Calu3 (cell line): Measurements from ENCODE around the gene PPM1L. TPM values are rescaled to one million over a fixed set of nuclear protein-coding genes. Genes with fewer than 3 reads are reported as not detected.
A peak's percentile ranks its signal among the peaks of the same experiment; 100 is the strongest.
"Not testable (repeated sequence)": the region's sequence is repeated elsewhere in the genome, so short reads cannot be mapped to it uniquely, and the experiment has no call there.

Experiments used
- BruUV-seq: library from RNA; stranded (reverse); fragments of 400-500 nt; replicated peaks from 2 replicates; lab custom pipeline; 2021; lab: Mats Ljungman, UMichigan
- CTCF ChIA-PET: fragments of 300-600 bp; sonication (Branson Sonifier 250); formaldehyde crosslinking; loops from one replicate; lab custom pipeline; 2022; ENCODE audit warnings: antibody characterized with exemption; lab: Charles Lee
- DNase-seq: peaks from one replicate; pipeline ENCODE4 v3.0.0; 2022
- H3K27ac Mint-ChIP-seq: one replicate; pipeline ENCODE4 v1.8.0; 2022; ENCODE audit warnings: mixed read lengths; ENCODE audit not compliant: unreplicated experiment
- H3K27me3 Mint-ChIP-seq: one replicate; pipeline ENCODE4 v1.8.0; 2022; ENCODE audit warnings: mixed read lengths; ENCODE audit not compliant: unreplicated experiment
- H3K36me3 Mint-ChIP-seq: one replicate; pipeline ENCODE4 v1.8.0; 2022; ENCODE audit warnings: mild to moderate bottlenecking, moderate library complexity, mixed read lengths; ENCODE audit not compliant: insufficient read depth, unreplicated experiment
- H3K4me1 Mint-ChIP-seq: one replicate; pipeline ENCODE4 v1.8.0; 2022; ENCODE audit warnings: mild to moderate bottlenecking, low read depth, mixed read lengths; ENCODE audit not compliant: unreplicated experiment
- H3K4me3 Mint-ChIP-seq: one replicate; pipeline ENCODE4 v1.8.0; 2022; ENCODE audit warnings: mild to moderate bottlenecking, low read depth, moderate library complexity, mixed read lengths; ENCODE audit not compliant: unreplicated experiment
- H3K9me3 Mint-ChIP-seq: one replicate; pipeline ENCODE4 v1.8.0; 2022; ENCODE audit warnings: low read depth, mixed read lengths; ENCODE audit not compliant: unreplicated experiment
- intact Hi-C: fragments of 100-400 bp; cut with micrococcal nuclease; formaldehyde crosslinking; loops from one replicate; pipeline ENCODE4 v1.10.0; 2022; ENCODE audit not compliant: unreplicated experiment
- total RNA-seq: library from RNA; stranded (reverse); gene quantifications from 2 replicates; pipeline ENCODE4 v1.2.3, GENCODE V29; 2022
- TF ChIP-seq, protein P1 (sequence below): fragments of 200-600 bp; IDR thresholded peaks from one replicate; pipeline ENCODE4 v1.8.0; 2022; ENCODE audit warnings: antibody characterized with exemption; ENCODE audit not compliant: unreplicated experiment

Gene PPM1L
- total RNA-seq, 1 experiment from 2014 or later = 18.4 TPM

DNA sequence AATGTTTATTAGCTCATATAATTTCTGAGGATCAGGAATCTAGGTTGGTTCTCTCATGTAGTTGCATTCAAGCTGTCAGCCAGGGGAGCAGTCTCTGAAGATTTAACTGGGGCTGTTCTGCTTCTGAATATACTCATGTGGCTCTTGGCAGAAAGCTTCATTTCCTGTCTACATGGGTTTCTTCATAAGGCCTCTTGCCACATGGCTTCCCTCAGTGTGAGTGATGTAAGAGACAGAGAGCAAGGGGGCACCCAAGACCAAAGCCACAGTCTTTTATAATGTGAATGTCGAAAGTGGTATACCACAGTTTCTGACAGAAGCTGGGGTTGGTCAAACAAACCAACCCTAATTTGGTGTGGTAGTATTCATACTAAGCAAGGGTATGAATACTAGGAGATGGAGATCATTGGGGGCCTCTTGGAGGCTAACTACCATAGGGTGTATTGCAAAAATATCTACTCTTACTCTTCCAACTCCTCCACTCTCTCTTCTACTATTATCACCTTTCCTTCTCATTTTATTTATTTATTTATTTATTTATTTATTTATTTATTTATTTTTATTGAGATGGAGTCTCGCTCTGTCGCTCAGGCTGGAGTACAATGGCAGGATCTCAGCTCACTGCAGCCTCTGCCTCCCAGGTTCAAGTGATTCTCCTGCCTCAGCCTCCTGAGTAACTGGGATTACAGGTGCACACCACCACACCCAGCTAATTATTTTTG, 225.3 kb downstream of the PPM1L start:
- Mint-ChIP-seq H3K4me1 (peaks cover 30% of the 10 kb centered on the region), H3K9me3 (peaks cover 12% of the 10 kb centered on the region), H3K27me3 (no peaks in the 10 kb centered on the region), H3K27ac (peak overlapping the region; percentile 83), H3K36me3 (peaks cover 8% of the 10 kb centered on the region), H3K4me3 (no peak overlapping the region)
- CTCF ChIA-PET = interaction anchor here (0.6 kb wide), 1 partner anchor 1417 kb away, joined by 3 read pairs; no protein-coding TSS in a partner anchor
- intact Hi-C loops = no loop called here
- TF ChIP-seq, protein P1, sequence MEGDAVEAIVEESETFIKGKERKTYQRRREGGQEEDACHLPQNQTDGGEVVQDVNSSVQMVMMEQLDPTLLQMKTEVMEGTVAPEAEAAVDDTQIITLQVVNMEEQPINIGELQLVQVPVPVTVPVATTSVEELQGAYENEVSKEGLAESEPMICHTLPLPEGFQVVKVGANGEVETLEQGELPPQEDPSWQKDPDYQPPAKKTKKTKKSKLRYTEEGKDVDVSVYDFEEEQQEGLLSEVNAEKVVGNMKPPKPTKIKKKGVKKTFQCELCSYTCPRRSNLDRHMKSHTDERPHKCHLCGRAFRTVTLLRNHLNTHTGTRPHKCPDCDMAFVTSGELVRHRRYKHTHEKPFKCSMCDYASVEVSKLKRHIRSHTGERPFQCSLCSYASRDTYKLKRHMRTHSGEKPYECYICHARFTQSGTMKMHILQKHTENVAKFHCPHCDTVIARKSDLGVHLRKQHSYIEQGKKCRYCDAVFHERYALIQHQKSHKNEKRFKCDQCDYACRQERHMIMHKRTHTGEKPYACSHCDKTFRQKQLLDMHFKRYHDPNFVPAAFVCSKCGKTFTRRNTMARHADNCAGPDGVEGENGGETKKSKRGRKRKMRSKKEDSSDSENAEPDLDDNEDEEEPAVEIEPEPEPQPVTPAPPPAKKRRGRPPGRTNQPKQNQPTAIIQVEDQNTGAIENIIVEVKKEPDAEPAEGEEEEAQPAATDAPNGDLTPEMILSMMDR = no peak
- no TSS peak for BruUV-seq
- no peak for DNase-seq

GRCh38 chr3:160982491-160982890, 226.5 kb downstream of the PPM1L start:
- TF ChIP-seq, protein P1 = no peak
- H3K4me1 Mint-ChIP-seq = peaks cover 31% of the 10 kb centered on the region
- H3K4me3 Mint-ChIP-seq = peak overlapping the region; percentile 13
- BruUV-seq = no TSS peak
- intact Hi-C loops = no loop called here
- no peaks in the 10 kb centered on the region for H3K27me3 Mint-ChIP-seq
- peak overlapping the region; percentile 83 for H3K27ac Mint-ChIP-seq
- H3K9me3 Mint-ChIP-seq = peaks cover 8% of the 10 kb centered on the region
- H3K36me3 Mint-ChIP-seq = peaks cover 8% of the 10 kb centered on the region
- CTCF ChIA-PET = interaction anchor here (1.0 to 1.4 kb wide), 2 partner anchors 17 to 26 kb away, joined by 3 to 9 read pairs; no protein-coding TSS in a partner anchor
- no peak for DNase-seq

- H3K9me3 Mint-ChIP-seq, BruUV-seq, H3K36me3 Mint-ChIP-seq, CTCF ChIA-PET, H3K27me3 Mint-ChIP-seq, intact Hi-C loops: not testable (repeated sequence)
- DNase-seq = peak; percentile 78
- Mint-ChIP-seq H3K27ac (peak overlapping the region; percentile 83), H3K4me3 (peak overlapping the region; percentile 19), H3K4me1 (peaks cover 46% of the 10 kb centered on the region)
Measured at GRCh38 chr3:160983900-160984299, 227.9 kb downstream of the PPM1L start.

DNA sequence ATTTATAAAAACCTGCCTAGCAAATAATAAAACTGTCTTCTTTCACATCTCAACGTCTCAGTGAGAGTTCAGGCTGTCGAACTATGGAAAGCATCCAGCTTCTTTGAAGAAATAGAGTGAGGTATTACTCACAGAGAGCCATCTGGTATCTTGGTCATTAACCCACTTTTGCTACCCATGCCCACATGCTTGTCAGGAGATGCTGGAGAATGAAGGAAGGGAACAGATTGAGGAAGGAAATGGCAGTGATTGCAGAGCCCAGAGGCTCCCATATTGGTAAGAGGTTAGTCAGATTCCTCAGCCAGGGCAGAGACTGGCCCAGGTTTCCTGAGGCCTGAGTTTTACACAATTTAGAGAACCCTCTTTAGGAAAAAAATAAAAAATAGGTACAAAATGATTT, 230.0 kb downstream of the PPM1L start:
- CTCF ChIA-PET = no interaction called here
- no TSS peak for BruUV-seq

More for the DNA sequence above, 230.0 kb downstream of the PPM1L start:
- TF ChIP-seq, protein P1 = no peak
- Mint-ChIP-seq H3K9me3 (no peaks in the 10 kb centered on the region), H3K36me3 (peaks cover 8% of the 10 kb centered on the region), H3K27me3 (no peaks in the 10 kb centered on the region), H3K27ac (no peak overlapping the region), H3K4me3 (no peak overlapping the region), H3K4me1 (peaks cover 52% of the 10 kb centered on the region)
- intact Hi-C loops = no loop called here
- DNase-seq = no peak
